Epidermal melanocyte (primary cell): ENCODE measurements around the gene PCDHA13.
"Not testable (repeated sequence)": the region's sequence is repeated elsewhere in the genome, so short reads cannot be mapped to it uniquely, and the experiment has no call there.

ENCODE experiments used
- DNase-seq: peaks from one replicate; pipeline ENCODE4 v3.0.0; 2011; ENCODE audit warnings: low spot score; ENCODE audit not compliant: insufficient read length

The PCDHA13 gene

DNA sequence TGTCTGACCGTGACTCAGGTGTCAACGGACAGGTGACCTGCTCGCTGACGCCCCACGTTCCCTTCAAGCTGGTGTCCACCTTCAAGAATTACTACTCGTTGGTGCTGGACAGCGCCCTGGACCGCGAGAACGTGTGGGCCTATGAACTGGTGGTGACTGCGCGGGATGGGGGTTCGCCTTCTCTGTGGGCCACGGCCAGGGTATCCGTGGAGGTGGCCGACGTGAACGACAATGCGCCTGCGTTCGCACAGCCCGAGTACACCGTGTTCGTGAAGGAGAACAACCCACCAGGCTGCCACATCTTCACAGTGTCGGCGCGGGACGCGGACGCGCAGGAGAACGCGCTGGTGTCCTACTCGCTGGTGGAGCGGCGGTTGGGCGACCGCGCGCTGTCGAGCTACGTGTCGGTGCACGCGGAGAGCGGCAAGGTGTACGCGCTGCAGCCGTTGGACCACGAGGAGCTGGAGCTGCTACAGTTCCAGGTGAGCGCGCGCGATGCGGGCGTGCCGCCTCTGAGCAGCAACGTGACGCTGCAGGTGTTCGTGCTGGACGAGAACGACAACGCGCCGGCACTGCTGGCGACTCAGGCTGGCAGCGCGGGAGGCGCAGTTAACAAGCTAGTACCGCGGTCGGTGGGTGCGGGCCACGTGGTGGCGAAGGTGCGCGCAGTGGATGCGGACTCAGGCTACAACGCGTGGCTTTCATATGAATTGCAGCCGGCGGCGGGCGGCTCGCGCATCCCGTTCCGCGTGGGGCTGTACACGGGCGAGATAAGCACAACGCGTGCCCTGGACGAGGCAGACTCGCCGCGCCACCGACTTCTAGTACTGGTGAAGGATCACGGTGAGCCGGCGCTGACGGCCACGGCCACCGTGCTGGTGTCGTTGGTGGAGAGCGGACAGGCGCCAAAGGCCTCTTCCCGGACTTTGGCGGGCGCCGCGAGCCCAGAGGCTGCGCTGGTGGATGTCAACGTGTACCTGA lies 11.4 kb upstream of the PCDHA13 start:
- DNase-seq: no peak

DNA sequence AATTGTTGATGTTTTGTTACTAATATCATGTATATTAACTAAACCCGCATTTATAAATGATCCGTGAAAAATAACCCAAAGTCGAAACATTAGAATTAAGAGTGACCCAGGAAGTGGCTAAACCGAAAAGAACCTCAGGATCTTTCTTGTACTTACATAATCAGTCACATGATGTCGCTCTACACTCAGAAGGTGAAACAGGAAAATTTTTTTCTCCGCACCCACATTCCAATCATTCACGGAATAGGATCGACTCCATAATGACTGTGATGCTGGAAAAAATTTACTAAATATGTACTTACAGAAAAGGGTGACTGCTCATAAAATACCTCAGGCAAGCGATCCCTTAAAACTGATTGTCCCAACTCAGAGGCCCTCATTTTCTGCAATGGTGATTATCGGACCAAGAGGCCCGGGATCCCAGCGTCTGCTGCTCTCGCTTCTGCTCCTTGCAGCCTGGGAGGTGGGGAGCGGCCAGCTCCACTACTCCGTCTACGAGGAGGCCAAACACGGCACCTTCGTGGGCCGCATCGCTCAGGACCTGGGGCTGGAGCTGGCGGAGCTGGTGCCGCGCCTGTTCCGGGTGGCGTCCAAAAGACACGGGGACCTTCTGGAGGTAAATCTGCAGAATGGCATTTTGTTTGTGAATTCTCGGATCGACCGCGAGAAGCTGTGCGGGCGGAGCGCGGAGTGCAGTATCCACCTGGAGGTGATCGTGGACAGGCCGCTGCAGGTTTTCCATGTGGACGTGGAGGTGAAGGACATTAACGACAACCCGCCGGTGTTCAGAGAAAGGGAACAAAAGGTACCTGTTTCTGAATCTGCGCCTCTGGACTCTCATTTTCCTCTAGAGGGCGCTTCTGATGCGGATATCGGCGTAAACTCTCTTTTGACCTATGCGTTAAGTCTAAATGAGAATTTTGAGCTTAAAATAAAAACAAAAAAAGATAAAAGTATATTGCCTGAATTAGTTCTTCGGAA lies 6.5 kb upstream of the PCDHA13 start, which contains the start of gene PCDHA12:
PCDHA12 (plus strand) TSS at position 224 of the 981 bp plus-strand sequence; CDS start at position 389, 165 bp downstream.
- no peak for DNase-seq

DNA sequence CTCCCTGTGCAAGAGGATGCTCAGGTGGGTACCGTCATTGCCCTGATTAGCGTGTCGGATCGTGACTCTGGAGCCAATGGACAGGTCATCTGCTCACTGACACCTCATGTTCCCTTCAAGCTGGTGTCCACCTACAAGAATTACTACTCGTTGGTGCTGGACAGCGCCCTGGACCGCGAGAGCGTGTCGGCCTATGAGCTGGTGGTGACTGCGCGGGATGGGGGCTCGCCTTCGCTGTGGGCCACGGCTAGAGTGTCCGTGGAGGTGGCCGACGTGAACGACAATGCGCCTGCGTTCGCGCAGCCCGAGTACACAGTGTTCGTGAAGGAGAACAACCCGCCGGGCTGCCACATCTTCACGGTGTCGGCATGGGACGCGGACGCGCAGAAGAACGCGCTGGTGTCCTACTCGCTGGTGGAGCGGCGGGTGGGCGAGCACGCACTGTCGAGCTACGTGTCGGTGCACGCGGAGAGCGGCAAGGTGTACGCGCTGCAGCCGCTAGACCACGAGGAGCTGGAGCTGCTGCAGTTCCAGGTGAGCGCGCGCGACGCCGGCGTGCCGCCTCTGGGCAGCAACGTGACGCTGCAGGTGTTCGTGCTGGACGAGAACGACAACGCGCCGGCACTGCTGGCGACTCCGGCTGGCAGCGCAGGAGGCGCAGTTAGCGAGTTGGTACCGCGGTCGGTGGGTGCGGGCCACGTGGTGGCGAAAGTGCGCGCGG lies 5.2 kb upstream of the PCDHA13 start:
- DNase-seq: not testable (repeated sequence)

DNA sequence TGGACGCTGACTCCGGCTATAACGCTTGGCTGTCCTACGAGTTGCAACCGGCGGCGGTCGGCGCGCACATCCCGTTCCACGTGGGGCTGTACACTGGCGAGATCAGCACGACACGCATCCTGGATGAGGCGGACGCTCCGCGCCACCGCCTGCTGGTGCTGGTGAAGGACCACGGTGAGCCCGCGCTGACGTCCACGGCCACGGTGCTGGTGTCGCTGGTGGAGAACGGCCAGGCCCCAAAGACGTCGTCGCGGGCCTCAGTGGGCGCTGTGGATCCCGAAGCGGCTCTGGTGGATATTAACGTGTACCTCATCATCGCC lies 4.7 kb upstream of the PCDHA13 start:
- DNase-seq: no peak

DNA sequence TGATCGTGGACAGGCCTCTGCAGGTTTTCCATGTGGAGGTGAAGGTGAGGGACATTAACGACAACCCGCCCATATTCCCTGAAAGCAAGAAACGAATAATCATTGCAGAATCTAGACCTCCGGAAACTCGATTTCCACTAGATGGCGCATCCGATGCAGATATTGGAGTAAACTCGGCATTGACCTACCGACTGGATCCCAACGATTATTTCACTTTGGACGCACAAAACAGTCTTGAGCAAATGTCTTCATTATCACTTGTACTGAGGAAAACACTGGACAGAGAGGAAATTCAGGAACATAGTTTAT lies 621 bp downstream of the PCDHA13 start:
- DNase-seq: no peak

DNA sequence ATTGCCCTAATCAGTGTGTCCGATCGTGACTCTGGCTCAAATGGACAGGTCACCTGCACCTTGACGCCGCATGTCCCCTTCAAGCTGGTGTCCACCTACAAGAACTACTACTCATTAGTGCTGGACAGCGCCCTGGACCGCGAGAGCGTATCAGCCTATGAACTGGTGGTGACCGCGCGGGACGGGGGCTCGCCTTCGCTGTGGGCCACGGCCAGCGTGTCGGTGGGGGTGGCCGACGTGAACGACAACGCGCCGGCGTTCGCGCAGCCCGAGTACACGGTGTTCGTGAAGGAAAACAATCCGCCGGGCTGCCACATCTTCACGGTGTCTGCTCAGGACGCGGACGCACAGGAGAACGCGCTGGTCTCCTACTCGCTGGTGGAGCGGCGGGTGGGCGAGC lies 1.4 kb downstream of the PCDHA13 start:
- DNase-seq: no peak

DNA sequence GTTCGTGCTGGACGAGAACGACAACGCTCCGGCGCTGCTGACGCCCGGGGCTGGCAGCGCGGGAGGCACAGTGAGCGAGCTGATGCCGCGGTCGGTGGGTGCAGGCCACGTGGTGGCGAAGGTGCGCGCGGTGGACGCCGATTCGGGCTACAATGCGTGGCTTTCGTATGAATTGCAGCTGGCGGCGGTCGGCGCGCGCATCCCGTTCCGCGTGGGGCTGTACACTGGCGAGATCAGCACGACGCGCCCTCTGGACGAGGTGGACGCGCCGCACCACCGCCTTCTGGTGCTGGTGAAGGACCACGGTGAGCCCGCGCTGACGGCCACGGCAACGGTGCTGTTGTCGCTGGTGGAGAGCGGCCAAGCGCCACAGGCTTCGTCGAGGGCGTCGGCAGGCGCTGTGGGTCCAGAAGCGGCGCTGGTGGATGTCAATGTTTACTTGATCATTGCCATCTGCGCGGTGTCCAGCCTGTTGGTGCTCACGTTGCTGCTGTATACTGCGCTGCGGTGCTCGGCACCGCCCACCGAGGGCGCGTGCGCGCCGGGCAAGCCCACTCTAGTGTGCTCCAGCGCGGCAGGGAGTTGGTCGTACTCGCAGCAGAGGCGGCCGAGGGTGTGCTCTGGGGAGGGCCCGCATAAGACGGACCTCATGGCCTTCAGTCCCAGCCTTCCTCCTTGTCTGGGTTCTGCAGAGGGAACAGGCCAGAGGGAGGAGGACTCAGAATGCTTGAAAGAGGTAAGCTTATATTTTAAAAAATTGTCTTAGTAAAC lies 2.2 kb downstream of the PCDHA13 start:
- DNase-seq: no peak

DNA sequence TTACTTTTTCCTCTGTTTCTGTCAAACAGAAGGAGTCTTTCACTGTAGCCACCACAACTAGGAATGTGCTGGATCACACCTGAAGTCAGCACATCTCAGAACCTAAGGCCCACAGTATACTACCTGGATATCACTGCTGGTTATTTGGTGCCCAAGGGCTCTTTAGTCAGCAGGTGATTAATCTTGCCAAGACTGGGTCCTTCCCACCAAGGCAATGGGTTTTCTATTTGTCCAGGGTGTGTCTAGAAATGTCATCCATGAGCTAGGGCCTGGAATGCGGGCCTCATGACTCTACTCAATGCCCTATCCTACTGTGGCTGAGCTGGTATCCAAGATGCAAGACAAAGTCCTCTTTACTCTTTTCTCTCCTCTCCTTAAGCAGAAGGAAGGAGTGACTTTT lies 34.4 kb downstream of the PCDHA13 start:
- DNase-seq: no peak

DNA sequence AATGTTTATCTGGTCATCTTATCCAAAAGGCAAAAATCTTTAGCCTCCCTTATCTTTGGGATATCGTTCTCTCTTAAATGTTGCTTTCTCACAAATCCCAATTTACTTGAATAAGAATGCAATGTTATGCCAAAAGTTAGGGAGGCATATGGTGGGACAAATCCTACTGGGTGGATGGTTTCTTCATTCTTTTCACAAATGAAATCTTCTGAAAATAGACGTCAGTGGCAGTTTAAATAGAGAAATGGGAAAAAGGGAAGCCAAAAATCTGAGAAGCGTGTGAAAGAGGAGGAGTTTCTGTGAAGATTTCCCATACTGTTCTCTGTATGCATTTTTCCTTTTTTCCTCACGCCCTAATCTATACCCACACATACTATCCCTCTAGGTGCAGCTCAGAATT lies 41.7 kb downstream of the PCDHA13 start:
- DNase-seq: no peak

DNA sequence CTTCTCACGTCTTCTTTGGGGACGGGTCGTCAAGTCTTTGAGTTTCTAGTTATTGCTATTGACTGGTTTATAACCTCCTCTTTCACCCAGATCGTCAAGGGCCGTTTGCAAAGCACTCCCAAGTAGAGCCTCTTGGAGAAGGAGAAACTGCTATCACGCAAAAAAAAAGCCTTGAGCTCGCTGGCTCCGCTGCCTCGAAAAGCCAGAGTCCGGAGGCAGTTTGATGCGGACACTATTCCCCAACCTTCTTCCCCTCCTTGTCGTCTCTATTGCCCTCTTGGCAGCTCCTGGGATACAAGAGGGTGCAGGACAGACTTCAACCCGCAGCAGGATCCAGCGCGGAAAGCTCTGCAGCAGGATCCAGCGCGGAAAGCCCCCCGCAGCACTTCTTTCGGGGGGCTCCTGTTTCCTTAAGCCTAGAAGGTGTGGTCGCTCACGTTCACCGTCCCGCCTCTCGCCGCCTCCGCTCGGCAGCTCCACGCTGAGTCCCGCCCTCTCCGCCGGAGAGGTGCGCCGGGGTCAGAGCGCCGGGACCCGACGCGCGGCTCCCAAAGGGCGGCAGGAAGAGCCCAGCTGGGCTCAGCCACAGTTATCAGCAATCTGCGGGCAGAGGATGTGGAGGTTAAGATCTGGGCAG lies 44.0 kb downstream of the PCDHA13 start, which contains the start of gene PCDHAC1:
PCDHAC1 (plus strand) TSS at position 494 of the 637 bp plus-strand sequence. CDS start 594 bp downstream, outside the sequence.
- DNase-seq: no peak

DNA sequence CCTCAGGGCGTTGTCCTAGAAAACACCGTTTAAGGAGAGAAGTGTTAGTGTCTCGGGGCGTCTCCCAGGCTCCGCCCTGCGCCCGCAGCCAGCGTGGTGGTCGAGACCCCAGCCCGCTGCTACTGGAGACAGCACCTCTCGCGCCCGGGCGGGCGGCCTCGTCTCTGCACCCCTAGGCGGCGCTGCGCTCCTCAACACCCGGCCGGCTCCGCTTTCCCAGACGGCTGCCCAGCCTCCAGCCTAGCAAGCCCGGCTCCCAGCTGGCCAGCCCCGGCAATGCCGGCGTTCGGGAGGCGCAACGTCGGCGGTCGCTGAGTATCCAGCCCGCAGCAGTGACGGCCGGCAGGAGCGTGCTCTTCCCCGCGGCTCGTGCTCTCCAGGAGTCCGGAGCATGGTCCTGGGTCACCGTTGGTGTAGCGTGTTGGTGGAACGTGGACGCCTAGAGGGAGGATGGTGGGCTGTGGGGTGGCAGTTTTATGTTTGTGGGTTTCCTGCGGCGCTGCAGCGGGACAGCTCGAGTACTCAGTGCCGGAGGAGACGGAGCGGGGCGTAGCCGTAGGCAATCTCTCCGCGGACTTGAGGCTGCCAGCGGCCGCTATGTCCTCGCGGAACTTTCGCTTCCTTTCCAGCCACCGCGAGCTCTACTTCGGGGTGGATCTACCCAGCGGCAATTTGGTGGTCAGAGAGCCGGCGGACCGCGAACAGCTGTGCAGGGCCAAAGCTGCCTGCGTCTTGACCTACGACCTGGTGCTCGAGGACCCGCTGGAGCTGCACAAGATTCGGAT lies 44.7 kb downstream of the PCDHA13 start:
- DNase-seq: no peak

DNA sequence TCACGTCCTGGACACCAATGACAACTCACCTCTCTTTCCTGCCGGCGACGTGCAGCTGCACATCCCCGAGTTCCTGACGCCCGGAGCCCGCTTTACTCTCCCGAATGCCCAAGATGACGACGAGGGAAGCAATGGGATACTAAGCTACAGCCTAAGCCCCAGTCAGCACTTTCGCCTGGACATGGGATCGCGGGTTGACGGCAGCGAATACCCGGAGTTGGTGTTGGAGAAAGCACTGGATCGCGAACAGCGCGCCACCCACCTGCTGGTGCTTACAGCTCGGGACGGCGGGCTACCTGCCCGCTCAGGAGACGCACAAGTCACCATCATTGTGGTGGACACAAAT lies 45.3 kb downstream of the PCDHA13 start:
- no peak for DNase-seq
